IPS-18a (cell line): ENCODE measurements around the gene ZNF92.
"Not testable (repeated sequence)": the region's sequence is repeated elsewhere in the genome, so short reads cannot be mapped to it uniquely, and the experiment has no call there.

ENCODE experiments used
- H3K27ac ChIP-seq: one replicate; pipeline ENCODE4 v1.5.1; 2013; ENCODE audit warnings: low read length
- H3K27me3 ChIP-seq: one replicate; pipeline ENCODE4 v1.6.1; 2013; ENCODE audit warnings: mild to moderate bottlenecking, low read length; ENCODE audit not compliant: control insufficient read depth, insufficient read depth
- H3K36me3 ChIP-seq: one replicate; pipeline ENCODE4 v1.6.1; 2013; ENCODE audit warnings: low read depth, low read length; ENCODE audit not compliant: control insufficient read depth
- H3K4me1 ChIP-seq: one replicate; pipeline ENCODE4 v1.6.1; 2013; ENCODE audit warnings: low read depth, low read length; ENCODE audit not compliant: control insufficient read depth
- H3K4me3 ChIP-seq: one replicate; pipeline ENCODE4 v1.5.1; 2013; ENCODE audit warnings: low read length
- H3K9ac ChIP-seq: one replicate; pipeline ENCODE4 v1.6.1; 2013; ENCODE audit warnings: mild to moderate bottlenecking, low read length, moderate library complexity
- H3K9me3 ChIP-seq: one replicate; pipeline ENCODE4 v1.6.1; 2013; ENCODE audit warnings: low read depth, low read length; ENCODE audit not compliant: control insufficient read depth

The ZNF92 gene

DNA sequence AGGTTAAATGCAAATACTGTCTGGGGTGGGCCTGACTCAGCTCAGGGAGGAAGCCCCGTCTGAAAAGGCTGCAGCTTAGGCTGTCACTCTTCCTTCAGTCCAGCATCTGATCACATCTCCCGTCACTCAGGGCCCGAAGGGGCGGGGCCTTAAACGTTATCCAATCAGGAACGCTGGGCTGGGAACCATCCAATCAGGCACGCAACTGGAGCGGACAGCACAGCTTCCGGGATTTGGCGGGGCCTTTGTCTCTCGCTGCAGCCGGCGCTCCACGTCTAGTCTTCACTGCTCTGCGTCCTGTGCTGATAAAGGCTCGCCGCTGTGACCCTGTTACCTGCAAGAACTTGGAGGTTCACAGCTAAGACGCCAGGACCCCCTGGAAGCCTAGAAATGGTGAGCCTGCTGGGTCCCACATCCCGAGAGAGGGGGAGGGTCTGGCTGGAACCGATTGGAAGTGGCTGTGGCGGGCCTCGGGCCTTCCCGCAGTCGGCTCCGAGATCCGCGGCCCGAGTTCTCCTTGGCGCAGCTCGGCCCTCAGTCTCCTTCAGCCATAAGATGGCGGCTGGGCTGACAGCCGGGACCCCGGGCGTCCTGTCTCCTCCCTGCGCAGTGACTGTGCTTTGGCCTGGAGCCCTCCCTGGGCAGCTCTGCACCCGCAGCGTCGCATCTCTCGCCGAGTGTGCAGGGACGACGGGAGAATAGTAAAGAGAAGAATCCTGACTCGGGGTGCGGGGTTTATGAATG, at the start of gene ZNF92:
Gene ZNF92 (plus strand): TSS at position 248 of the 744 bp plus-strand sequence. CDS start 143 bp downstream, at position 391.
- Histone ChIP-seq H3K27me3 (no peaks in the 10 kb centered on the region), H3K9me3 (no peaks in the 10 kb centered on the region), H3K9ac (peak within 1 kb of the TSS; percentile 98), H3K4me3 (peak within 1 kb of the TSS; percentile 97), H3K4me1 (peaks cover 8% of the 10 kb centered on the region), H3K27ac (peak within 1 kb of the TSS; percentile 97), H3K36me3 (peaks cover 10% of the 10 kb centered on the region)

DNA sequence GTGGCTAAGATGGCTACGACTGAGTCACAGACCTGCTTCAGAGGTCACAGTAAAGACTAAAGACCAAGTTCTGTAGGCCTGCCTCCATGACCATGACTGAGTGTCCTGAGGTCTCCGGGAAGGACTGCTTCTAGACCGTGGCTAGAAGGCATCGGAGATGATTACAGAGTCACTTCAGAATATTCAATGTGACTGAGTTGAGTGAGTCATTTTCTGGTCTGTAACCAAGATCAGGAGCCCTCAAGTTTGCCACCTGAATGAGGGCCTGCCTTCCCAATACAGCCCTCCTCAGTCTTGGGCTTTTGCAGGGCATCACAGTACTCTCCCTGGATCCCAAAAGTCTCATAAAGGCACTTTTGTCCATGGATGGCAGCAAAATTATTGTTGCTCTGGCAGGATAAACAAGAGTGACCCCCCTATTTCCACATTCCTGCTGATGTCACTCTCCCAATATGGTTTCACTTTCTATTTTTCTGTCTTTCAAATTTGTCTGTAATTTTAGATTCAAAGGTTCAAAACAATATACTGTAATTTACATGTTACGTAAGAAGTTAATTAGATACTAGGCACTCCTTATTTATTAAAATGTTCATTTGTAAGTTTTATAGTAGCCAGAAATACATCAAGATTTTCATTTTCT, 47.7 kb upstream of the ZNF92 start:
- no peak overlapping the region for H3K4me3 ChIP-seq
- no peak overlapping the region for H3K27ac ChIP-seq

DNA sequence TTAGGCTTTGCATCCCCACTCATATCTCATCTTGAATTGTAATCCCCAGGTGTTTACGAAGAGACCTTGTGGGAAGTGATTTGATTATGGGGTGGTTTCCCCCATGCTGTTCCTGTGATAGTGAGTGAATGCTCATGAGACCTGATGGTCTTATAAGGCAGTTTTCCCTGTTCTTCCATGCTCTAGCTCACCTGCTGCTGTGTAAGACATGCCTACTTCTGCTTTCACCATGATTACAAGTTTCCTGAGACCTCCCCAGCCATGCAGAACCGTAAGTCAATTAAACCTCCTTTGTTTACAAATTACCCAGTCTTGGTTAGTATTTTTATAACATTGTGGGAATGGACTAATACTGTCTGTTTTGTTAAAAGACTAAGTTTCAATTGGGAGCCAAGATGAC, 35.3 kb upstream of the ZNF92 start:
- Histone ChIP-seq H3K27me3 (no peaks in the 10 kb centered on the region), H3K4me1 (no peaks in the 10 kb centered on the region), H3K27ac (no peak overlapping the region), H3K36me3 (no peaks in the 10 kb centered on the region), H3K9ac (no peak overlapping the region), H3K9me3 (no peaks in the 10 kb centered on the region), H3K4me3 (no peak overlapping the region)

More for the DNA sequence above, 47.7 kb upstream of the ZNF92 start:
- no peaks in the 10 kb centered on the region for H3K27me3 ChIP-seq
- H3K9ac ChIP-seq, result no peak overlapping the region
- no peaks in the 10 kb centered on the region for H3K4me1 ChIP-seq
- H3K9me3 ChIP-seq, result no peaks in the 10 kb centered on the region
- H3K36me3 ChIP-seq, result no peaks in the 10 kb centered on the region

DNA sequence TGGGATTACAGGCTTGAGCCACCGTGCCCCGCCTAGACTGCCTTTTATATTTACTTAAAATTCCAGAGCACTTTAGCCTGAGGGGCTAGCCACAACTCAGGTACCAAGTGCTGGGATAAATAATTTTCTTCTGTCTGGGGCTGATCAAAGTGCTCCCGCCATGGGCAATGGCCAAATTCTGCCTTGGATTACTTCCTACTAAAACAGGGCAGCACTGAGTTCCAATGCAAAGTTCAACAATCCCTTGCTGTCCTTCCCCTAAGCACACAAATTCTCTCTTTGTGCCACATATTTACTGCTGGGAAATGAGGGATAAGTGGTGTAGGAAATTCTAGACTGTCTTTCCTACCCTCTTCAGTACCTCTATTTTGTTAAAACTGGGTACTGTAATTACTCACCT, 34.4 kb upstream of the ZNF92 start:
- H3K27me3 ChIP-seq, result no peaks in the 10 kb centered on the region
- H3K9me3 ChIP-seq, result no peaks in the 10 kb centered on the region
- H3K4me3 ChIP-seq, result no peak overlapping the region
- H3K36me3 ChIP-seq, result no peaks in the 10 kb centered on the region
- H3K4me1 ChIP-seq, result no peaks in the 10 kb centered on the region
- H3K27ac ChIP-seq, result no peak overlapping the region
- H3K9ac ChIP-seq, result no peak overlapping the region

DNA sequence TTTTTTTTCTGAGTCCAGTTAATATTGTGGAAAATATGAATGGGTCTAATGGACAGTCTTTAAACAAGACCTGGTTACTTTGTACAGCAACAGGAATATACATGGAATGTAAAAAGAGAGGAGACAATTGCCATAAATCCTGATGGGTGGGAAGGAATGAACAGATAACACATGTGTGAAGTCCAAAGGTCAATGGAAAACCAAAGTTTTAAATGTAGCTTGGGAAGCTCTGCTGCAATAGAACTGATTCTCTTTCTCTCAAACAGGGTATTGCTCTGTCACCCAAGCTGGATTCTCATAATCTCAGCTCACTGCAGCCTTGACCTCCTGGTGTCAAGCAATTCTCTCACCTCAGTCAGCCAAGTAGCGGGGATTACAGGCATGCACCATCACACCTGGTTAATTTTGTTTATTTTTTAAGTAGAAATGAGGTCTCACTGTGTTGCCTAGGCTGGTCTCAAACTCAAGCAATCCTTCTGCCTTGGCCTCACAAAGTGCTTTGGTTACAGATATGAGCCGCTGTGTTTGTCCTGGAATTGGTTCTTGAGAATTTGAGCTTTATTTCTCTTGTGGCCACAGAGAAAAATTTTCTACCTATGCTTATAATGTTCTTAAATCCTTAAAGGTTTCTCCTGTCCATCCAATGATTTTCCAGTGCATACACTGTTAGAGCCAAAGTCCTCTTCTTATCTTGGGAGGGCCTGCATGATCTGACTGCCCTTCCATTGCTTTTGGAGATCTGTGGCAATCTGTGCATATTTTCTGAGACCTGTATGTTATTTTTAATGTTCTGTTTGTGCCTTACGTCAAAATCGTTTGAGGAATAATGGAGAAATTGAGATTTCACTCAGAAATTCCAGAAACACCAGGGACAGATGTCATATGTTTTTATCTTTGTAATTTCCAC, 30.7 kb upstream of the ZNF92 start:
- H3K27me3 ChIP-seq, result no peaks in the 10 kb centered on the region
- no peaks in the 10 kb centered on the region for H3K36me3 ChIP-seq
- H3K9ac ChIP-seq, result no peak overlapping the region
- H3K9me3 ChIP-seq, result no peaks in the 10 kb centered on the region
- H3K27ac ChIP-seq, result no peak overlapping the region
- H3K4me3 ChIP-seq, result no peak overlapping the region
- H3K4me1 ChIP-seq, result no peaks in the 10 kb centered on the region

DNA sequence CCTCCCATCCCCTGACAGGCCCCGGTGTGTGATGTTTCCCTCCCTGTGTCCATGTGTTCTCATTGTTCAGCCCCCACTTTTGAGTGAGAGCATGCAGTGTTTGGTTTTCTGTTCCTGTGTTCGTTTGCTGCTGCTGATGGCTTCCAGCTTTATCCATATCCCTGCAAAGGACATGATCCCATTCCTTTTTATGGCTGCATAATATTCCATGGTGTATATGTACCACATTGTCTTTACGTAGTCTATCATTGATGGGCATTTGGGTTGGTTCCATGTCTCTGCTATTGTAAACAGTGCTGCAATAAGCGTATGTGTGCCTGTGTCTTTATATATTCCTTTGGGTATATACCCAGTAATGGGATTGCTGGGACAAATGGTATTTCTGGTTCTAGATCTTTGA, 29.1 kb upstream of the ZNF92 start:
- not testable (repeated sequence) for H3K36me3 ChIP-seq, H3K9me3 ChIP-seq, H3K4me3 ChIP-seq, H3K4me1 ChIP-seq, H3K27ac ChIP-seq, H3K27me3 ChIP-seq, H3K9ac ChIP-seq

DNA sequence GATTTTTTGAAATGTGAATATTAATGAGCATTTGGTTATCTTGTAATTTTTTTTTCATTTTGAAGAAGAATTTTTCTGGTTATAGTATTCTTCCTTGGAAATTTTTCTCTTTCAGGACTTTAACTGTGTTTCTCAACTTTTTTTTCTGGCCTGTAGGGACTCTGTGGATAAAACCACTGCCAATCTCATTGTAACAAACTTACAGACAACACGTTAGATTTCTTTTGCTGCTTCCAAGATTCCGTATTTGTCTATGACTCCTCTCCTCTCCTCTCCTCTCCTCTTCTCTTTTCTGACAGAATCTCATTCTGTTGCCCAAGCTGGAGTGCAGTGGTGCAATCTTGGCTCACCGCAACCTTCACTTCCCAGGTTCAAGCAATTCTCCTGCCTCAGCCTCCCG, 19.4 kb upstream of the ZNF92 start:
- H3K9me3 ChIP-seq, result no peaks in the 10 kb centered on the region
- no peak overlapping the region for H3K4me3 ChIP-seq
- no peak overlapping the region for H3K9ac ChIP-seq
- no peaks in the 10 kb centered on the region for H3K4me1 ChIP-seq
- H3K27ac ChIP-seq, result no peak overlapping the region
- H3K36me3 ChIP-seq, result no peaks in the 10 kb centered on the region
- no peaks in the 10 kb centered on the region for H3K27me3 ChIP-seq

DNA sequence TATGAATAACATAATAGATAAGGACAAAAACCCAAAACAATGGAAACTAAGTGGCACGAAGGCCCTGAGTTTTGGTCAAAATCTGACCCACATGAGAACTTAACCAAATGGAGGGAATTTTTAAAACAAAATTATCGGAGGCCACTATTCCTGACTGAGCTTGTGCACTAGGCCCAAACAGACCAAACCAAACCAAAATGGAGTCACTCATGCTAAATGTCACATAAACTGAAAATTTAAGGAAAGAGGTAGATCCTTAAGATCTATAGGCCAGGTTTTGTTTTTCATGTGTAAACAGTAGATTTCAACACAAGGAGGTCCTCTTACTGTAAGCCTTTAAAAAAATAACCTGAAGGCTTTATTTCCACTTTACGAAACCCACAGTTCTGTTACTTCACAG, 3.8 kb upstream of the ZNF92 start:
- Histone ChIP-seq H3K4me3 (no peak overlapping the region), H3K36me3 (no peaks in the 10 kb centered on the region), H3K9me3 (no peaks in the 10 kb centered on the region), H3K27me3 (no peaks in the 10 kb centered on the region), H3K4me1 (peaks cover 3% of the 10 kb centered on the region), H3K27ac (no peak overlapping the region), H3K9ac (no peak overlapping the region)

DNA sequence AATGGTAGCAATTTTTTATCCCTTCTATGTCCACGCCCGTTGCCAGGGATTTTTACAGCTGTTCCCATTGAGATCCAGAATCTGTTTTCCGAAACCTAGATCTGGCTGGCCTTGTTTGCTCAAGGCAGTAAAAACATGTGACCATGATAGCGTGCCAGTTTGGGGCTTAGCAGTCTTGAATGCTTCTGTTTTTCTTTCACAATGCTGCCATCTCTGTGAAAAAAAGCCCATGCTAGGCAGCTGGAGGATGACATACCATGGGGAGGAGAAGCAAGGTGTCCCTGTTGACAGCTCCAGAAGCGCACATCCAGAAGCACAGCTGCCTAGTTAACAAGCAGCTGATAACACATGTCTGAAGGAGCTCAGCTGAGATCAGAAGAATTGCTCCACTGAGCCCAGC, 2.2 kb upstream of the ZNF92 start:
- H3K36me3 ChIP-seq, result peaks cover 6% of the 10 kb centered on the region
- H3K27me3 ChIP-seq, result no peaks in the 10 kb centered on the region
- H3K4me1 ChIP-seq, result peaks cover 8% of the 10 kb centered on the region
- H3K9ac ChIP-seq, result no peak overlapping the region
- H3K27ac ChIP-seq, result no peak overlapping the region
- H3K4me3 ChIP-seq, result no peak overlapping the region
- no peaks in the 10 kb centered on the region for H3K9me3 ChIP-seq

DNA sequence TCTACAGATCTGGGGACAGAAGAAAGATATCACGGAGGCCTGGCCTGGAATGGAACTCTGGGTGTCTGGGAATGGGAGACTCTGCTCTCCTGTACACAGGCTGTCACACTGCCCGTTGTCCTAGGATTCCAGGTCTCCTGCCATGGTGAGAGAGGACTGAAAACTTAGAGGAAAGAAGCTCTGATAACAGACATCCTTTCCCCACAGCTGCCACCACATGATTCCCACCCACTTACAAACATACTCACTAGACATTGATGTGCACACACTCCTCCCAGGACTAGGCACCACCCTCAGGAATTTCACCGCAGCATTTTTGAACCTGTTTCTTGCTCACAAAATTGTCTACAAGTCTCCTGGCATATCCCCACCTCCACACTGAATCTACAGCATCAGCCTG, 5.7 kb downstream of the ZNF92 start:
- Histone ChIP-seq H3K4me1 (peaks cover 22% of the 10 kb centered on the region), H3K36me3 (peaks cover 13% of the 10 kb centered on the region)

DNA sequence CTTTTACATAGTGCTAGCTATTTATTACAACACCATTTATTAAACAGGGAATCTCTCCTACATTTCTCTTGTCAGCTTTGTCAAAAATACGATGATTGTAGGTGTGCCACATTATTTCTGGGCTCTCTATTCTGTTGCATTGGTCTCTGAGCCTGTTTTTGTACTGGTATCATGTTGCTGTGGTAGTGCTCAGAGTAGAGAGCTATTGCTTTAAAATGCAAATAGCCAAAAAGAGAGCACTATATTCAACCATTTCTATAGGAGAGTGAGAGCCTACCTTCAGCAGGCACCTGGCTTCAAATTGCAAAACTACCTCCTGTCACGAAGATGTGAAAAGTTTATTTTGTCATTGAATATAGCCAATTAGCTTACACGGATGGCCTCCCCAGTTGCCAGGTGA, 8.1 kb downstream of the ZNF92 start:
- H3K9ac ChIP-seq, result no peak overlapping the region
- no peaks in the 10 kb centered on the region for H3K9me3 ChIP-seq
- peak overlapping the region; percentile 12 for H3K4me3 ChIP-seq
- H3K36me3 ChIP-seq, result peaks cover 3% of the 10 kb centered on the region
- H3K27ac ChIP-seq, result no peak overlapping the region
- peaks cover 13% of the 10 kb centered on the region for H3K4me1 ChIP-seq
- no peaks in the 10 kb centered on the region for H3K27me3 ChIP-seq

More for the DNA sequence above, 5.7 kb downstream of the ZNF92 start:
- H3K27ac ChIP-seq, result no peak overlapping the region
- H3K4me3 ChIP-seq, result no peak overlapping the region
- H3K9ac ChIP-seq, result no peak overlapping the region
- no peaks in the 10 kb centered on the region for H3K9me3 ChIP-seq
- no peaks in the 10 kb centered on the region for H3K27me3 ChIP-seq
